Upper lobe of left lung (tissue), 4 donors: ENCODE measurements around the gene CAPN2.

Experiments
- EP300 ChIP-seq, 4 donors: sonication (generic); formaldehyde crosslinking; IDR thresholded peaks; one replicate each; pipeline ENCODE4 v1.5.1; 2017; ENCODE audit warnings: antibody characterized with exemption in 4 of 4, control low read depth in 2 of 4
- POLR2A ChIP-seq, 4 donors: fragments of 450-650 bp; IDR thresholded peaks; one replicate each; pipeline ENCODE4 v1.5.1; 2016 to 2017; ENCODE audit warnings: antibody characterized with exemption in 4 of 4, mild to moderate bottlenecking in 2 of 4
- POLR2AphosphoS5 ChIP-seq, 2 donors: sonication (generic); formaldehyde crosslinking; IDR thresholded peaks; one replicate each; pipeline ENCODE4 v1.5.1; 2017; ENCODE audit warnings: antibody characterized with exemption in 2 of 2
- TF ChIP-seq, protein P1 (sequence below), 6 experiments: fragments of 450-650 bp in 4 of 6; fragments of 200-600 bp in 2 of 6; sonication (generic) in 2 of 6; IDR thresholded peaks; one replicate each; pipeline ENCODE4 v1.5.1; 2016 to 2019; ENCODE audit warnings: antibody characterized with exemption in 6 of 6

DNA sequence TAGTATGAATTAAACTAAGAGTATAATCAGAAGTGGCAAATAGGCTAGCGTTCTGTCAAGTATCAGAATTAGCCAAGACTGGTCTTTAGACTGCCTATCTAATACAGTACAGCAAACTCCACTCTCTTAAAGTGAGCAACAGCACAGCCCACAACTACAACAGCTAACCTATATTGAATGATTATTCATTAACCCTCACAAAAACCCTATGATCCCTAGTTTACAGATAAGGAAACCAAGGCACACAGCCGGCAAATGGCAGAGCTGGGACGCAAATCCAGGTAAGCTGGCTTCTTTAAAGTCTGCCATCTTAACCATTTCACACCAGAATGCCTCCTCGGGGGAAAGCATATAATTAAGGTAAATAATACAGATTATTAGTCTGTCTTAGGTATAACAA is 81.4 kb downstream of the CAPN2 start:
- TF ChIP-seq, protein P1, sequence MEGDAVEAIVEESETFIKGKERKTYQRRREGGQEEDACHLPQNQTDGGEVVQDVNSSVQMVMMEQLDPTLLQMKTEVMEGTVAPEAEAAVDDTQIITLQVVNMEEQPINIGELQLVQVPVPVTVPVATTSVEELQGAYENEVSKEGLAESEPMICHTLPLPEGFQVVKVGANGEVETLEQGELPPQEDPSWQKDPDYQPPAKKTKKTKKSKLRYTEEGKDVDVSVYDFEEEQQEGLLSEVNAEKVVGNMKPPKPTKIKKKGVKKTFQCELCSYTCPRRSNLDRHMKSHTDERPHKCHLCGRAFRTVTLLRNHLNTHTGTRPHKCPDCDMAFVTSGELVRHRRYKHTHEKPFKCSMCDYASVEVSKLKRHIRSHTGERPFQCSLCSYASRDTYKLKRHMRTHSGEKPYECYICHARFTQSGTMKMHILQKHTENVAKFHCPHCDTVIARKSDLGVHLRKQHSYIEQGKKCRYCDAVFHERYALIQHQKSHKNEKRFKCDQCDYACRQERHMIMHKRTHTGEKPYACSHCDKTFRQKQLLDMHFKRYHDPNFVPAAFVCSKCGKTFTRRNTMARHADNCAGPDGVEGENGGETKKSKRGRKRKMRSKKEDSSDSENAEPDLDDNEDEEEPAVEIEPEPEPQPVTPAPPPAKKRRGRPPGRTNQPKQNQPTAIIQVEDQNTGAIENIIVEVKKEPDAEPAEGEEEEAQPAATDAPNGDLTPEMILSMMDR (IDR thresholded peaks at IDR 0.05), result no peak
- TF ChIP-seq POLR2A (IDR thresholded peaks at IDR 0.05) (no peak), POLR2AphosphoS5 (IDR thresholded peaks at IDR 0.05) (no peak), EP300 (IDR thresholded peaks at IDR 0.05) (no peak)
